C4-2B (cell line): Measurements from ENCODE around the gene CDH23.

Experiments used
- H3K27ac ChIP-seq: fragments of 450-650 bp; 2 replicates; pipeline ENCODE4 v1.5.1; 2017
- ZFX ChIP-seq: fragments of 450-650 bp; IDR thresholded peaks from 2 replicates; pipeline ENCODE4 v1.6.1; 2017
- TF ChIP-seq, protein P1 (sequence below): fragments of 450-650 bp; conservative IDR thresholded peaks from 2 replicates; pipeline ENCODE4 v1.5.1; 2017; ENCODE audit warnings: mild to moderate bottlenecking

The CDH23 gene

DNA sequence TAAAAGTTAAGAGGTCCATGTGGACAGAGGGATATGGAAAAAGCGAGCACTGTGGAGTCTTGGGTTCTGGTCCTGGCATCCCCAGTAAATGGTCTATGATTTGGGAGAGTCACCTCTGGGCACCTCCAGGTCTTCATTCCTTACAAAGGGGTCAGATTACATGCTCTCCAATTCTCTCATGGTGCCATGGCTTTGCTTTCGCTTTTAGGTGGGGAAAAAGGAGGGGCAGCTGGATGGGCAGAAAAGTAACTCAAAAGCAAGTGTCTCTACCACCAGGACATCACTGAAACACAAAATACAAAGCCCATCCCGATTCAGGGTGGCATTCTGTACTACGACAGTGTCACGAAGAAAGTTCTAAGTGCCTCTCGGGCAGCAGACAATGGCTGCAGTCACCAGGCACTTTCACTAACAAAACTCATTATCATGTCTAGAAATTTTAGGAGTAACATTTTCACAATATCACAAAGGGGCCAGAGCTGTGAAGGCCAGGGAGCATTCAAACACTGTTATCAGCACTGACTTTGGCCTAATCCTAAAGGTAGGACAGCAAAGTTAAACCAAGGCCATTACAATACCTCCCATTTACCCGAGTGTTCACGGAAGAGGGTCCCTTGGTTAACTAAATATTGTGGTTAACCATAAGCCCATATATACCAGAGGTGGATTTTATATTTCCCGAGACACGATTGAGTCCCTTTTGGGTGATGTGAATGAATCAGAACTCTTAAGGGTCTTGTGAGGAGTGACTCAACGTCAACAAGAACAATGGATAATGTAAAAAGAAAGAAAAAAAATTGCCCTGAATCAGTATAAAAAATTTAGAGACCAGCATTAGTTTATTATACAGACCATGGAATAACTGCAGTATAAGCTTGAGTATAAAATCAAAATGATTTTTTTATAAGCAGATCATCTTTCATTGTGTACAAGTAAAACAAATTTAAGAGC lies 451.9 kb downstream of the CDH23 start:
- no peak for TF ChIP-seq ZFX
- TF ChIP-seq, protein P1, sequence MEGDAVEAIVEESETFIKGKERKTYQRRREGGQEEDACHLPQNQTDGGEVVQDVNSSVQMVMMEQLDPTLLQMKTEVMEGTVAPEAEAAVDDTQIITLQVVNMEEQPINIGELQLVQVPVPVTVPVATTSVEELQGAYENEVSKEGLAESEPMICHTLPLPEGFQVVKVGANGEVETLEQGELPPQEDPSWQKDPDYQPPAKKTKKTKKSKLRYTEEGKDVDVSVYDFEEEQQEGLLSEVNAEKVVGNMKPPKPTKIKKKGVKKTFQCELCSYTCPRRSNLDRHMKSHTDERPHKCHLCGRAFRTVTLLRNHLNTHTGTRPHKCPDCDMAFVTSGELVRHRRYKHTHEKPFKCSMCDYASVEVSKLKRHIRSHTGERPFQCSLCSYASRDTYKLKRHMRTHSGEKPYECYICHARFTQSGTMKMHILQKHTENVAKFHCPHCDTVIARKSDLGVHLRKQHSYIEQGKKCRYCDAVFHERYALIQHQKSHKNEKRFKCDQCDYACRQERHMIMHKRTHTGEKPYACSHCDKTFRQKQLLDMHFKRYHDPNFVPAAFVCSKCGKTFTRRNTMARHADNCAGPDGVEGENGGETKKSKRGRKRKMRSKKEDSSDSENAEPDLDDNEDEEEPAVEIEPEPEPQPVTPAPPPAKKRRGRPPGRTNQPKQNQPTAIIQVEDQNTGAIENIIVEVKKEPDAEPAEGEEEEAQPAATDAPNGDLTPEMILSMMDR = no peak
- no peak overlapping the region for H3K27ac ChIP-seq

DNA sequence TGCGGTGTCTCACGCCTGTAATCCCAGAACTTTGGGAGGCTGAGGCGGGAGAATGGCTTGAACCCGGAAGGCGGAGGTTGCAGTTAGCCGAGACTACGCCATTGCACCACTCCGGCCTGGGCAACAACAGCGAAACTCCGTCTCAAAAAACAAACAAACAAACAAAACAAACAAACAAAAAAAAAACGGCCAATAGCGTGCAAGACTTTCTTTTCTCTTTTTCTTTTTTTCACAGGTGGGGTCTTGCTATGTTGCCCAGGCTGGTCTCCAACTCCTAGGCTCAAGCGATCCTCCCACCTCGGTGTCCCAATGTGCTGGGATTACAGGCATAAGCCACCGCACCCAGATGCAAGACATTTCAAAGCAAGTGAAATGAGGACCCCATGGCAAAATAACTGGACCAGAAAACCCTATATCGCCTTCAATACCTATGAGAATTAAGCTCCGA lies 452.8 kb downstream of the CDH23 start:
- TF ChIP-seq, protein P1 = no peak
- no peak for TF ChIP-seq ZFX
- H3K27ac ChIP-seq = no peak overlapping the region

DNA sequence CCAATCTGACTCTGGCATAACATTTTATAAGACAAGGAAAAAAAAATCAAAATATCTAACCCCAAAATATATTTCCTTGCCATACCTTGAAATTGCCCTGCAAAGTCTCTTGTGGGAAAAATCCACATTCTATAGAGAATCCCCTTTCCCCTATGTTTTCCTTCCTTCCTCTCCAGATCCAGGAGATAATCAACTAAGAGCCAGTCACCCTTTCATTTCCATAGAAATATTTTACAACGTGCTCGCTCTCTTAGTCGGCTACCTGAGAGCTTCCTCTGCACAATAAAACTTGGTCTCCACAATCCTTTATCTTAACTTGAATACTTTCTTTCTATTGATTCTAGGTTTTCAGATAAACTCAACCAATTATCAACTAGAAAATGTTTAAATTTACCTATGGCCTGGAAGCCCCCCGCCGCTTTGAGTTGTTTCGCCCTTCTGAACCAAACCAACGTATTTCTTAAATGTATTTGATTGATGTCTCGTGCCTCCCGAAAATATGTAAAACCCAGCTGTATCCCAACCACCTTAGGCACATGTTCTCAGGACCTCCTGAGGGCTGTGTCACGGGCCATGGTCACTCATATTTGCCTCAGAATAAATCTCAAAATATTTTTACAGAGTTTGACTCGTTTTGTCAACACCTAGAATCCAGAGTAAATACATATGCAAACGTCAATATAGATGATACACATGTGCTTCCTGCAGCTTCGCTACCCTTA lies 453.5 kb downstream of the CDH23 start:
- peak overlapping the region; percentile 95 for H3K27ac ChIP-seq
- TF ChIP-seq, protein P1 = no peak
- TF ChIP-seq ZFX = no peak

DNA sequence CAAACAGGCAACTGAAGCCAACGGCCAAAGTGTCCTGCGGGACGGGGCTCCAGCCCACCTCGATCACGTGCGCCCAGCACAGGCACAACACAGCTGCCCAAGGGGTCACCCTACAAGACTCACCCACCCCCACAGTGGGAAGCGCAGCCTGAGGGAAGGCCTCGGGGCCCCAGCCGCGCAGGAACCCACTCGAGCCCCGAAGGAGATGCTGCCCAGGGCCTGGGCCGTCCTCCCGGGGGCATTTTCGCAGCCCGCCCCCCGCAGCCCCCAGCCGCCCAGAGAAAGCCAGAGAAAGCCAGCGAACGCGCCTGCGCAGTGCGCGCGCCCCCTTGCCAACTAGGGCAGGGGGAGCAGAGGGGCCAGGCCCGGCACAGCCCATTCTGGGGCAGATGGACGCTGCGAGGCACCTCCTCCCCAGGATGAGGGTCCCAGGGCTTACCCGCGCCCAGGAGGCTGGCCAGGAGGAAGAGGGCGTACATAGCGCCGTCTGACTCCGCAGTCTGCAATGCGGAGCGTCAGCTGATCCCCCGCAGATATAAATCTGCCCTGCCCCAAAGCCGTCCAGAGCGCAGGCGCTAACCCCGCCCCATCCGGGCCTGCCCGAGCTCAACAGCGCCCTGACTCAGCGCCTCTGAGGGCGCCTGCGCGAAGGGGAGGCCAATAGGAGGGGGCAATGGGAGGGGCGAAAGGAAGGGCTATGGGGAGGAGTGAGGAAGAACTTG lies 454.2 kb downstream of the CDH23 start, which contains the start of gene PSAP:
TSS of gene PSAP (minus strand) at position 509 of the 722 bp plus-strand sequence. CDS start at position 479, 30 bp downstream.
- peak within 1 kb of the TSS; percentile 95 for H3K27ac ChIP-seq
- TF ChIP-seq, protein P1 = no peak
- no peak for TF ChIP-seq ZFX

DNA sequence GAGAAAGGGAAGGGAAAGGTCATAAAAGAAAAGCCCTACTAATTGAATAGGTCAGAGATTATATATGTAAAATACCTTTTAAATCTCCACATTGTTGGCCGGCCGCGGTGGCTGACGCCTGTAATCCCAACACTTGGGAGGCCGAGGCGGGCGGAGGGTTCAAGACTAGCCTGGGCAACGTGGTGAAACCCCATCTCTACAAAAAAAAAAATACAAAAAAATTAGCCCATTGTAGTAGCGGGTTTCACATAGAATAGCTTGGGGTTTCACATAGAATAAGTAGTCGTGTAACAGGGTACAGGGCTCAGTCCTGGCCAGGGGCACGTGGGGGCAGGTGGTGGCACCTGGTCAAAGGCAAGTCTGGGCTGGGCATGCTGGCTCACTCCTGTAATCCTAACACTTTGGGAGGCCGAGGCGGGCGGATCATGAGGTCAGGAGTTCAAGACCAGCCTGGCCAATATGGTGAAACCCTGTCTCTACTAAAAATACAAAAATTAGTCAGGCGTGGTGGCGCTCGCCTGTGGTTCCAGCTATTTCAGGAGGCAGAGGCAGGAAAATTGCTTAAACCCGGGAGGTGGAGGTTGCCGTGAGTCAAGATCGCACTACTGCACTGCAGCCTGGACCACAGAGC lies 454.9 kb downstream of the CDH23 start:
- H3K27ac ChIP-seq = peak overlapping the region; percentile 95

DNA sequence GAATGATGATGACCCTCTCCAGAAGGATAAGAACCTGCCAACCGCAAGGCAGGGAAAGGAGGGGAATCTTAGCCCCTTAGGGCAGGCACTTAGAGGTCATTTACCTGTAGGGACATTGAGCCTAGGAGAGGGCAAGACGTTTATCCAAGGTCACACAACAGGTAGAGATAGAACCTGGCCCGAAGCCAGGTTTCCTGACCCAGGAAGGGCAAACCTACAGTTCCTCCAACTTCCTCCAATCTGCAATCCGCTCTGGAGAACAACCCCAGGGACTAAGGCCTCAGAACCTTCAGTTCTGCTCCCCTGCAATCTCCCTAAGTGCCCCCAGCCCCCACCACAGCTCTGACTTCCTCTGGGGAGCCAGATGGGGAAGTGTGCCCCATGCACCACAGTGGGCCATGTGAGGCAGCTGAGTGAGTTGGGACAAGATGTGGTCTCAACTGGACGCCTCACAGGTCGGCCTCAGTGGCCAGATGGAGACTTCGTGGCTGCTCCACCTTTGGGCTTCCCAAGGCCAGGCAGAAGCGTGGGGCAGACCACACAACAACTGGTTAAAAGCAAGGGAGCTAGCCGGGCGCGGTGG lies 455.7 kb downstream of the CDH23 start:
- no peak for TF ChIP-seq ZFX
- TF ChIP-seq, protein P1 = no peak
- H3K27ac ChIP-seq = peak overlapping the region; percentile 95

DNA sequence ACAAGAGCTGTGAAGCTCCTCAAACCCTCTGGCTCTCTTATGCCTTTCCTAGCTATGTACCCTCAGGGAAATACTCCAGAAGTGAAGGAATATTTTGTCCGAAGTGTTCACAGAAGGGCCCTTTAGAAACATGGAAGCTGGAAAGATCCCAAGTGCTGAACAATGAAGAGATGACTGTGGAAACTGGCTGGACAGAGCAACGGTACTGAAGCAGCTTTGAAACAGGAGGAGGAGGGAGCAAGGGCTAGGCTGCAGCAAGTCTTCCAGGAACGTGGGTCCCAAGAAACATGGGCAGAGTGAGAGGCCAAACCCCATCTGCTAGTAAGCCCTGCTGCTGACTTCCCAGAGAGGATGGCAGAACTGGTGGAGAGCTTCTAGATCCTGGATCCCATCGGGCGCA lies 457.3 kb downstream of the CDH23 start:
- H3K27ac ChIP-seq = no peak overlapping the region
- TF ChIP-seq ZFX = no peak
- TF ChIP-seq, protein P1 = no peak
